Right lobe of liver (tissue), 4 donors: ENCODE data around the gene CSAG1.
"Not testable (repeated sequence)": the region's sequence is repeated elsewhere in the genome, so short reads cannot be mapped to it uniquely, and the experiment has no call there.

Experiments used
- POLR2A ChIP-seq: fragments of 450-650 bp; IDR thresholded peaks from one replicate; pipeline ENCODE4 v1.6.1; 2017; ENCODE audit warnings: antibody characterized with exemption, mild to moderate bottlenecking
- TF ChIP-seq, protein P1 (sequence below), 4 donors: fragments of 200-600 bp in 3 of 4; fragments of 450-650 bp in 1 of 4; IDR thresholded peaks; one replicate each; pipeline versions ENCODE4 v1.5.1 to v1.8.0; 2016 to 2022; ENCODE audit warnings: antibody characterized with exemption in 4 of 4, mild to moderate bottlenecking in 2 of 4
- donor health status: DM: no; HTN: no; CAD: no.
- donor health status: DM: no; HTN: no; CAD: no.
- donor health status: DM: no; HTN: yes; CAD: no.

GRCh38 chrX:152713815-152714787 is 19.4 kb downstream of the CSAG1 start, which contains the start of gene MAGEA2B:
- TF ChIP-seq, protein P1, sequence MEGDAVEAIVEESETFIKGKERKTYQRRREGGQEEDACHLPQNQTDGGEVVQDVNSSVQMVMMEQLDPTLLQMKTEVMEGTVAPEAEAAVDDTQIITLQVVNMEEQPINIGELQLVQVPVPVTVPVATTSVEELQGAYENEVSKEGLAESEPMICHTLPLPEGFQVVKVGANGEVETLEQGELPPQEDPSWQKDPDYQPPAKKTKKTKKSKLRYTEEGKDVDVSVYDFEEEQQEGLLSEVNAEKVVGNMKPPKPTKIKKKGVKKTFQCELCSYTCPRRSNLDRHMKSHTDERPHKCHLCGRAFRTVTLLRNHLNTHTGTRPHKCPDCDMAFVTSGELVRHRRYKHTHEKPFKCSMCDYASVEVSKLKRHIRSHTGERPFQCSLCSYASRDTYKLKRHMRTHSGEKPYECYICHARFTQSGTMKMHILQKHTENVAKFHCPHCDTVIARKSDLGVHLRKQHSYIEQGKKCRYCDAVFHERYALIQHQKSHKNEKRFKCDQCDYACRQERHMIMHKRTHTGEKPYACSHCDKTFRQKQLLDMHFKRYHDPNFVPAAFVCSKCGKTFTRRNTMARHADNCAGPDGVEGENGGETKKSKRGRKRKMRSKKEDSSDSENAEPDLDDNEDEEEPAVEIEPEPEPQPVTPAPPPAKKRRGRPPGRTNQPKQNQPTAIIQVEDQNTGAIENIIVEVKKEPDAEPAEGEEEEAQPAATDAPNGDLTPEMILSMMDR (IDR thresholded peaks at IDR 0.05) = not testable (repeated sequence)
- not testable (repeated sequence) for TF ChIP-seq POLR2A
